GM12873 (cell line): Measurements from ENCODE around the gene SYNE2.

ENCODE experiments used
- TF ChIP-seq, protein P1 (sequence below): IDR thresholded peaks from 2 replicates; pipeline ENCODE4 v1.5.1; 2012; ENCODE audit warnings: low read depth, mild to moderate bottlenecking, moderate library complexity, low read length, control low read depth; ENCODE audit not compliant: insufficient read depth; ENCODE audit errors: missing control alignments

SYNE2 gene

DNA sequence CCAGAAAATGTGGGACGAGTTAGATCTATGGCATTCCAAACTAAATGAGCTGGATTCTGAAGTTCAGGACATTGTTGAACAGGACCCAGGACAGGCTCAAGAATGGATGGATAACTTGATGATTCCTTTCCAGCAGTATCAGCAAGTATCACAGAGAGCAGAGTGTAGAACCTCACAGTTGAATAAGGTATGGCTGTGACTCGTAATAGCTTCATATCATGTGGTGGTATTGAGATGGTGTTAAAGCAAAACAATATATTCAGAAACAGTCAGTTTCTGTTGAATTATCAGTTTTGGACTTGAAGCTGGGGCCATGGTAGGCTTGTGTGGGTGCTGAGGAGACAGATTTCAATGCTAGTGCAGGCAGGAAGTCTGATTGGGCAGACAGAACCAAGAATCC lies 227.6 kb downstream of the SYNE2 start:
- TF ChIP-seq, protein P1, sequence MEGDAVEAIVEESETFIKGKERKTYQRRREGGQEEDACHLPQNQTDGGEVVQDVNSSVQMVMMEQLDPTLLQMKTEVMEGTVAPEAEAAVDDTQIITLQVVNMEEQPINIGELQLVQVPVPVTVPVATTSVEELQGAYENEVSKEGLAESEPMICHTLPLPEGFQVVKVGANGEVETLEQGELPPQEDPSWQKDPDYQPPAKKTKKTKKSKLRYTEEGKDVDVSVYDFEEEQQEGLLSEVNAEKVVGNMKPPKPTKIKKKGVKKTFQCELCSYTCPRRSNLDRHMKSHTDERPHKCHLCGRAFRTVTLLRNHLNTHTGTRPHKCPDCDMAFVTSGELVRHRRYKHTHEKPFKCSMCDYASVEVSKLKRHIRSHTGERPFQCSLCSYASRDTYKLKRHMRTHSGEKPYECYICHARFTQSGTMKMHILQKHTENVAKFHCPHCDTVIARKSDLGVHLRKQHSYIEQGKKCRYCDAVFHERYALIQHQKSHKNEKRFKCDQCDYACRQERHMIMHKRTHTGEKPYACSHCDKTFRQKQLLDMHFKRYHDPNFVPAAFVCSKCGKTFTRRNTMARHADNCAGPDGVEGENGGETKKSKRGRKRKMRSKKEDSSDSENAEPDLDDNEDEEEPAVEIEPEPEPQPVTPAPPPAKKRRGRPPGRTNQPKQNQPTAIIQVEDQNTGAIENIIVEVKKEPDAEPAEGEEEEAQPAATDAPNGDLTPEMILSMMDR: no peak

DNA sequence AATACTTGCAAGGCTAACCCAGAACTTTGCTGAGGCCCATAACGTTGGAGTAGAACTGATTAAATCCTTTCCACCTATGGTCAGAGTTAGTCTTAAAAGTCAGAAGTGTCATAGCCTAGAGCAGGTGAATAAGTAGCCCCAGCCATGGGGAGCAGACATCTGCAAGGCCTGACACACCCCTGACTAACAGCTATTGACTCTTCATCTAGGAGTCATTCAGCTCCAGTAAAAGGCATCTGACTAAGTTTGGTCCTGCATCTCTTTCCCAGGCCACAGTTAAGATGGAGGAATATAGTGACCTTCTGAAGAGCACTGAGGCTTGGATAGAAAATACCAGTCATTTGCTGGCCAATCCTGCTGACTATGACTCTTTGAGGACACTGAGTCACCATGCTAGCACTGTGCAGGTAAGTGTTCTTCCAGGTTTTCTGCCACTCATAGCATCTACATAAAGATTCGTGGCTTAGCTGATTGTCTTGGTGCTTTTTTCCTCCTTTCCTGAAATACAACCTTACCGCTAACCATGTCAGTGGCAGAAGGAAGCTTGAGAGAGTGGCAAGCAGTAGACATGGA lies 228.5 kb downstream of the SYNE2 start:
- TF ChIP-seq, protein P1: no peak

DNA sequence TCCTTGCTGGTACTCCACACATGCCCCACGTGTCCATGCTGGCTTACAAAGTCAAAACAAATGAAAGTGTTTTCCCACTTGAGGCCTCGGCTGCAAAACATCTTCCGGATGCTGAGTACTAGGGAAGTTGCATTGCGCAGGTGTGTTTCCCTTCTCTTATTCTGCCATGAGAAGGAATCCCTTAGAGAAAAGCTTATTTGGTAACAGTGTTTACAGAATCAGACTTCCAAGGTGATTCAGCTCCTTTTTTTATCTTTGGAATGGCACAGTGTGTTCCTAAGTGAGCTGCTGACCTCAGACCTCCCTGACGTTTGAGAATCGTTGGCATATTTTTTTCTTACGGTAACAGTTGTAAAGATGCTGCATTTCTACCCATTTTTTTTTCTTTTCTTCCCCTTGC lies 230.0 kb downstream of the SYNE2 start:
- TF ChIP-seq, protein P1: no peak

GRCh38 chr14:64088647-64088964 lies 235.8 kb downstream of the SYNE2 start:
- TF ChIP-seq, protein P1: no peak

GRCh38 chr14:64089920-64090319 lies 237.1 kb downstream of the SYNE2 start:
- TF ChIP-seq, protein P1: no peak

- TF ChIP-seq, protein P1: no peak
Measured at GRCh38 chr14:64091217-64091616, 238.4 kb downstream of the SYNE2 start.

- TF ChIP-seq, protein P1: no peak
Measured at GRCh38 chr14:64092338-64092737, 239.5 kb downstream of the SYNE2 start.
